KMS-11 (cell line): ENCODE data around the gene TMEM187.

Experiments
- H2AFZ ChIP-seq: fragments of 200-600 bp; sonication (generic); 2 replicates; pipeline ENCODE4 v1.6.1; 2016; ENCODE audit warnings: antibody characterized with exemption, mixed run types, low read depth
- H3K27ac ChIP-seq: fragments of 200-600 bp; sonication (generic); 2 replicates; pipeline ENCODE4 v1.6.1; 2016; ENCODE audit warnings: mild to moderate bottlenecking, mixed run types
- H3K27me3 ChIP-seq: fragments of 200-600 bp; sonication (generic); 2 replicates; pipeline ENCODE4 v1.6.1; 2017; ENCODE audit warnings: mild to moderate bottlenecking, low read depth, mixed run types, moderate library complexity; ENCODE audit not compliant: insufficient read depth
- H3K36me3 ChIP-seq: fragments of 200-600 bp; sonication (generic); 2 replicates; pipeline ENCODE4 v1.6.1; 2017; ENCODE audit warnings: mild to moderate bottlenecking, mixed run types; ENCODE audit not compliant: insufficient read depth
- H3K4me1 ChIP-seq: fragments of 200-600 bp; sonication (generic); 2 replicates; pipeline ENCODE4 v1.6.1; 2016; ENCODE audit warnings: mild to moderate bottlenecking, low read depth, mixed run types; ENCODE audit not compliant: poor library complexity, severe bottlenecking
- H3K4me2 ChIP-seq: fragments of 200-600 bp; sonication (generic); 2 replicates; pipeline ENCODE4 v1.7.0; 2016; ENCODE audit warnings: mild to moderate bottlenecking, mixed run types
- H3K4me3 ChIP-seq: fragments of 200-600 bp; sonication (generic); IDR thresholded peaks from 2 replicates; pipeline ENCODE4 v1.6.1; 2017; ENCODE audit warnings: low read depth, low read length, mixed read lengths; ENCODE audit not compliant: insufficient read depth
- H3K79me2 ChIP-seq: fragments of 200-600 bp; sonication (generic); 2 replicates; pipeline ENCODE4 v1.6.1; 2016; ENCODE audit warnings: low read depth, mixed run types; ENCODE audit not compliant: insufficient read depth
- H3K9ac ChIP-seq: fragments of 200-600 bp; sonication (generic); 2 replicates; pipeline ENCODE4 v1.6.1; 2016; ENCODE audit warnings: mild to moderate bottlenecking, mixed run types
- H4K20me1 ChIP-seq: fragments of 200-600 bp; sonication (generic); 2 replicates; pipeline ENCODE4 v1.6.1; 2016; ENCODE audit warnings: mild to moderate bottlenecking, mixed run types; ENCODE audit not compliant: insufficient read depth
- CTCF ChIP-seq: fragments of 200-600 bp; sonication (generic); conservative IDR thresholded peaks from 2 replicates; pipeline ENCODE4 v1.6.1; 2017; ENCODE audit warnings: low read depth, mild to moderate bottlenecking, antibody characterized with exemption, low read length, moderate library complexity, mixed read lengths

TMEM187 gene

GRCh38 chrX:153967536-153968224 lies 4.9 kb upstream of the TMEM187 start:
- Histone ChIP-seq H3K36me3 (no peaks in the 10 kb centered on the region), H3K4me3 (no peak overlapping the region), H3K27ac (peak overlapping the region; percentile 100; the same call in 1 of the 2 replicates)

GRCh38 chrX:153968255-153968654 lies 4.3 kb upstream of the TMEM187 start:
- peaks cover 61% of the 10 kb centered on the region for H3K79me2 ChIP-seq
- no peak for TF ChIP-seq CTCF
- H4K20me1 ChIP-seq = no peaks in the 10 kb centered on the region
- H3K9ac ChIP-seq = peak overlapping the region; percentile 100; the same call in 1 of the 2 replicates
- H3K4me2 ChIP-seq = peak overlapping the region; percentile 96
- peak overlapping the region; percentile 100 for H3K27ac ChIP-seq
- peaks cover 20% of the 10 kb centered on the region for H3K4me1 ChIP-seq
- H2AFZ ChIP-seq = no peak overlapping the region
- no peaks in the 10 kb centered on the region for H3K27me3 ChIP-seq
- H3K4me3 ChIP-seq = no peak overlapping the region
- H3K36me3 ChIP-seq = no peaks in the 10 kb centered on the region

More at GRCh38 chrX:153967536-153968224, 4.9 kb upstream of the TMEM187 start:
- TF ChIP-seq CTCF = no peak
- H3K4me1 ChIP-seq = peaks cover 18% of the 10 kb centered on the region
- H3K9ac ChIP-seq = peak overlapping the region; percentile 100; the same call in 1 of the 2 replicates
- peaks cover 67% of the 10 kb centered on the region for H3K79me2 ChIP-seq
- no peaks in the 10 kb centered on the region for H4K20me1 ChIP-seq
- H2AFZ ChIP-seq = no peak overlapping the region
- peak overlapping the region; percentile 96 for H3K4me2 ChIP-seq
- H3K27me3 ChIP-seq = no peaks in the 10 kb centered on the region

- H2AFZ ChIP-seq = no peak overlapping the region
- H3K4me2 ChIP-seq = peak overlapping the region; percentile 96
- TF ChIP-seq CTCF = peak; percentile 39; the same call in 1 of the 2 replicates
- H3K36me3 ChIP-seq = no peaks in the 10 kb centered on the region
- H3K9ac ChIP-seq = peak overlapping the region; percentile 100
- H3K27ac ChIP-seq = peak overlapping the region; percentile 100
- H4K20me1 ChIP-seq = no peaks in the 10 kb centered on the region
- peaks cover 25% of the 10 kb centered on the region for H3K4me1 ChIP-seq
- H3K27me3 ChIP-seq = no peaks in the 10 kb centered on the region
- H3K79me2 ChIP-seq = peaks cover 59% of the 10 kb centered on the region
- no peak overlapping the region for H3K4me3 ChIP-seq
Measured at GRCh38 chrX:153968754-153969124, 3.8 kb upstream of the TMEM187 start.

GRCh38 chrX:153969125-153969903 lies 3.2 kb upstream of the TMEM187 start:
- Histone ChIP-seq H3K9ac (peak overlapping the region; percentile 100), H3K4me3 (no peak overlapping the region), H2AFZ (no peak overlapping the region), H3K79me2 (peaks cover 56% of the 10 kb centered on the region), H3K27me3 (no peaks in the 10 kb centered on the region), H3K4me1 (peaks cover 31% of the 10 kb centered on the region), H3K36me3 (no peaks in the 10 kb centered on the region), H3K27ac (peak overlapping the region; percentile 100), H3K4me2 (peak overlapping the region; percentile 96), H4K20me1 (no peaks in the 10 kb centered on the region)
- no peak for TF ChIP-seq CTCF
